ENCODE data around the gene STXBP5L.
"Not testable (repeated sequence)": the region's sequence is repeated elsewhere in the genome, so short reads cannot be mapped to it uniquely, and the experiment has no call there.

The STXBP5L gene

GRCh38 chr3:121232309-121233225 lies 324.6 kb downstream of the STXBP5L start:
- no peak for DNase-seq

GRCh38 chr3:121243208-121243607 lies 335.2 kb downstream of the STXBP5L start:
- no peak for DNase-seq

- DNase-seq: no peak
Measured at GRCh38 chr3:121252676-121253075, 344.7 kb downstream of the STXBP5L start.

- no peak for DNase-seq
Measured at GRCh38 chr3:121269389-121269788, 361.4 kb downstream of the STXBP5L start.

- DNase-seq: no peak
Measured at GRCh38 chr3:121274411-121274810, 366.4 kb downstream of the STXBP5L start.

- no peak for DNase-seq
Measured at GRCh38 chr3:121295452-121295851, 387.4 kb downstream of the STXBP5L start.

- DNase-seq: no peak
Measured at GRCh38 chr3:121295979-121296378, 388.0 kb downstream of the STXBP5L start.

GRCh38 chr3:121324320-121324719 lies 416.3 kb downstream of the STXBP5L start:
- DNase-seq: no peak

GRCh38 chr3:121330118-121330517 lies 422.1 kb downstream of the STXBP5L start:
- no peak for DNase-seq

- DNase-seq: no peak
Measured at GRCh38 chr3:121330634-121331033, 422.6 kb downstream of the STXBP5L start.

GRCh38 chr3:121355960-121356359 lies 448.0 kb downstream of the STXBP5L start:
- not testable (repeated sequence) for DNase-seq

GRCh38 chr3:121362035-121362734 lies 454.2 kb downstream of the STXBP5L start:
- DNase-seq: no peak

- DNase-seq: not testable (repeated sequence)
Measured at GRCh38 chr3:121388308-121388707, 480.3 kb downstream of the STXBP5L start.

GRCh38 chr3:121395967-121396366 lies 488.0 kb downstream of the STXBP5L start:
- not testable (repeated sequence) for DNase-seq

- not testable (repeated sequence) for DNase-seq
Measured at GRCh38 chr3:121398051-121398450, 490.0 kb downstream of the STXBP5L start.

- DNase-seq: no peak
Measured at GRCh38 chr3:121399820-121400219, 491.8 kb downstream of the STXBP5L start.

- no peak for DNase-seq
Measured at GRCh38 chr3:121405631-121406030, 497.6 kb downstream of the STXBP5L start.

- no peak for DNase-seq
Measured at GRCh38 chr3:121411523-121411922, 503.5 kb downstream of the STXBP5L start.

GRCh38 chr3:121414924-121415323 lies 506.9 kb downstream of the STXBP5L start:
- no peak for DNase-seq

GRCh38 chr3:121418182-121418581 lies 510.2 kb downstream of the STXBP5L start:
- no peak for DNase-seq

GRCh38 chr3:121424549-121424948 lies 516.5 kb downstream of the STXBP5L start:
- DNase-seq: no peak

GRCh38 chr3:121430664-121431215 lies 522.7 kb downstream of the STXBP5L start:
- DNase-seq: no peak

GRCh38 chr3:121431726-121432517 lies 523.9 kb downstream of the STXBP5L start:
- peak; percentile 34 for DNase-seq
